Kidney (tissue), 14 donors: ENCODE data around the gene SERPINE1. TPM values are rescaled to one million over a fixed set of nuclear protein-coding genes. Genes with fewer than 3 reads are reported as not detected.
A peak's percentile ranks its signal among the peaks of the same experiment; 100 is the strongest.

Experiments
- DNase-seq, 5 donors: peaks; one replicate each; pipeline ENCODE4 v3.0.0-alpha.2; 2013 to 2020
- FAIRE-seq: peaks from 2 replicates; lab custom pipeline; 2012; peaks lifted over from hg19 to GRCh38; lab: Jason Lieb, UNC
- H3K27ac ChIP-seq, 2 donors: one replicate each; pipeline ENCODE4 v1.7.0; 2013; ENCODE audit warnings: low read depth in 2 of 2, low read length in 2 of 2, inconsistent platforms in 1 of 2
- H3K27me3 ChIP-seq: one replicate; pipeline ENCODE4 v1.7.1; 2013; ENCODE audit warnings: low read length, inconsistent platforms; ENCODE audit not compliant: control insufficient read depth, insufficient read depth
- H3K36me3 ChIP-seq, 3 donors: one replicate each; pipeline versions ENCODE4 v1.7.0 to v1.7.1; 2013; ENCODE audit warnings: low read length in 3 of 3, control low read depth in 1 of 3, inconsistent platforms in 1 of 3; ENCODE audit not compliant: insufficient read depth in 3 of 3, control insufficient read depth in 2 of 3
- H3K4me1 ChIP-seq, 3 donors: one replicate each; pipeline versions ENCODE4 v1.7.0 to v1.7.1; 2013; ENCODE audit warnings: low read length in 3 of 3, inconsistent platforms in 1 of 3, low read depth in 1 of 3; ENCODE audit not compliant: control insufficient read depth in 2 of 3, insufficient read depth in 2 of 3
- H3K4me3 ChIP-seq, 3 donors: one replicate each; pipeline versions ENCODE4 v1.7.0 to v1.8.1; 2013; ENCODE audit warnings: low read length in 3 of 3, control low read depth in 1 of 3, inconsistent platforms in 1 of 3
- H3K9ac ChIP-seq, 3 donors: one replicate each; pipeline versions ENCODE4 v1.7.0 to v1.7.1; 2013; ENCODE audit warnings: low read length in 3 of 3, control low read depth in 1 of 3, inconsistent platforms in 1 of 3
- H3K9me3 ChIP-seq, 3 donors: one replicate each; pipeline versions ENCODE4 v1.7.0 to v1.7.1; 2013; ENCODE audit warnings: low read length in 3 of 3, control low read depth in 1 of 3, inconsistent platforms in 1 of 3; ENCODE audit not compliant: control insufficient read depth in 2 of 3, insufficient read depth in 1 of 3
- intact Hi-C: fragments of 100-400 bp; cut with DNase I; formaldehyde crosslinking; loops from one replicate; pipeline ENCODE4 v1.11.1; 2022
- polyA plus RNA-seq: library from polyadenylated mRNA; stranded (reverse); fragments of 350-450 nt; fragmentation: Illumina TruSeq; extraction: RNeasy Lipid Tissue Mini Kit (QIAGEN cat#74804); gene quantifications from one replicate; pipeline ENCODE4 v1.2.3, GENCODE V29; 2014; ENCODE audit warnings: low read depth, low replicate concordance; ENCODE audit not compliant: insufficient read depth
- total RNA-seq: library from RNA; stranded (reverse); fragmentation: NEBNext Ultra II Directional; extraction: Animal tissue kit (Norgen Biotek cat#: 25700); gene quantifications from one replicate; pipeline ENCODE4 v1.2.1, GENCODE V29; 2021
- TF ChIP-seq, protein P1 (sequence below): IDR thresholded peaks from 3 replicates; pipeline ENCODE4 v1.5.1; 2012; ENCODE audit warnings: mild to moderate bottlenecking, moderate library complexity, borderline replicate concordance; ENCODE audit not compliant: insufficient read depth; ENCODE audit errors: extremely low read depth
- donor health status: control.
- donor health status: control.
- donor health status: control.
- donor health status: control.
- donor health status: control.
- donor health status: DM: yes; HTN: yes; CAD: no.
- donor health status: Normal renal cell carcinoma (clear cell type).

SERPINE1 gene
- total and polyA plus RNA-seq, 2 donors from 2014 or later: 3.5 to 9.9 TPM

DNA sequence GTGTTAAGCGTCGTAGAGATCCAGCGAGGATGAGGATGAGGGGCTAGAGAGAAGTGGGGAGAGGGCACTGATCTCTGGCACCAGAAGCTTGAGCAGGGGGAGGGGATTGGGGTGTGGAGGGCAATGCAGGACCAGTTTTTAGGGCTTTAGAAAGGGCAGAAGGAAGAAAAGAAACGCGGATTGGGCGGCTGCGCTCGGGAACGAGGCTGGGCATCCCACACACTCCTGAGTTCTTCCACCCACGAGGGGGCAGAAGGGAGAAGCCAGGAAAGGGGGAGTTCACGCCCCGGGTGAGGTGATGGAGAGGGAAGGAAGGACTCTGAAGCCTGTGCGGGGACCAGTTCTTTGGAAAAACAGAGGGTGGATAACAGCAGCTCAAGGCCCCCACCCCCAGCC, 44.5 kb downstream of the SERPINE1 start:
- H3K4me3 ChIP-seq: no peak overlapping the region
- TF ChIP-seq, protein P1, sequence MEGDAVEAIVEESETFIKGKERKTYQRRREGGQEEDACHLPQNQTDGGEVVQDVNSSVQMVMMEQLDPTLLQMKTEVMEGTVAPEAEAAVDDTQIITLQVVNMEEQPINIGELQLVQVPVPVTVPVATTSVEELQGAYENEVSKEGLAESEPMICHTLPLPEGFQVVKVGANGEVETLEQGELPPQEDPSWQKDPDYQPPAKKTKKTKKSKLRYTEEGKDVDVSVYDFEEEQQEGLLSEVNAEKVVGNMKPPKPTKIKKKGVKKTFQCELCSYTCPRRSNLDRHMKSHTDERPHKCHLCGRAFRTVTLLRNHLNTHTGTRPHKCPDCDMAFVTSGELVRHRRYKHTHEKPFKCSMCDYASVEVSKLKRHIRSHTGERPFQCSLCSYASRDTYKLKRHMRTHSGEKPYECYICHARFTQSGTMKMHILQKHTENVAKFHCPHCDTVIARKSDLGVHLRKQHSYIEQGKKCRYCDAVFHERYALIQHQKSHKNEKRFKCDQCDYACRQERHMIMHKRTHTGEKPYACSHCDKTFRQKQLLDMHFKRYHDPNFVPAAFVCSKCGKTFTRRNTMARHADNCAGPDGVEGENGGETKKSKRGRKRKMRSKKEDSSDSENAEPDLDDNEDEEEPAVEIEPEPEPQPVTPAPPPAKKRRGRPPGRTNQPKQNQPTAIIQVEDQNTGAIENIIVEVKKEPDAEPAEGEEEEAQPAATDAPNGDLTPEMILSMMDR: no peak
- H3K27ac ChIP-seq: no peak overlapping the region
- peaks cover 75% of the 10 kb centered on the region for H3K27me3 ChIP-seq
- no peak overlapping the region for H3K9ac ChIP-seq
- peaks cover 0 to 8% (median 0%) of the 10 kb centered on the region in 3 donors for H3K4me1 ChIP-seq
- no peaks in the 10 kb centered on the region for H3K36me3 ChIP-seq
- intact Hi-C loops: no loop called here
- FAIRE-seq (no peak), DNase-seq (no peak)
- H3K9me3 ChIP-seq: no peaks in the 10 kb centered on the region

GRCh38 chr7:101172005-101172853, 45.3 kb downstream of the SERPINE1 start:
- peaks cover 72% of the 10 kb centered on the region for H3K27me3 ChIP-seq
- no peak overlapping the region for H3K4me3 ChIP-seq
- no peak overlapping the region for H3K9ac ChIP-seq
- no peaks in the 10 kb centered on the region for H3K9me3 ChIP-seq
- intact Hi-C loops: no loop called here
- H3K36me3 ChIP-seq: no peaks in the 10 kb centered on the region
- FAIRE-seq (no peak), DNase-seq (peak in 4 of 5 donors; percentile 55 to 73 (median 70))
- TF ChIP-seq, protein P1: no peak
- H3K27ac ChIP-seq: no peak overlapping the region
- peaks cover 0 to 8% (median 0%) of the 10 kb centered on the region in 3 donors for H3K4me1 ChIP-seq

- TF ChIP-seq, protein P1: no peak
- H3K4me3 ChIP-seq: no peak overlapping the region
- H3K9ac ChIP-seq: no peak overlapping the region
- no peaks in the 10 kb centered on the region for H3K9me3 ChIP-seq
- no peak overlapping the region for H3K27ac ChIP-seq
- peaks cover 70% of the 10 kb centered on the region for H3K27me3 ChIP-seq
- H3K36me3 ChIP-seq: no peaks in the 10 kb centered on the region
- H3K4me1 ChIP-seq: peaks cover 0 to 8% (median 0%) of the 10 kb centered on the region in 3 donors
- FAIRE-seq (no peak), DNase-seq (peak in 4 of 5 donors; percentile 39 to 89 (median 72))
- intact Hi-C loops: no loop called here
Observed at GRCh38 chr7:101172854-101173751, 46.2 kb downstream of the SERPINE1 start.
